SK-N-SH (cell line): ENCODE data around the gene CCL23. TPM values are rescaled to one million over a fixed set of nuclear protein-coding genes. Genes with fewer than 3 reads are reported as not detected.
"Not testable (repeated sequence)": the region's sequence is repeated elsewhere in the genome, so short reads cannot be mapped to it uniquely, and the experiment has no call there.

Experiments
- CTCF ChIA-PET: fragments of 300-600, 350-600 bp; formaldehyde crosslinking; extraction: SDS; loops from one replicate; lab custom pipeline; 2021; lab: Yijun Ruan, JAX
- POLR2A ChIA-PET: fragments of 350-600 bp; sonication (Branson Sonifier 250); formaldehyde crosslinking; extraction: SDS; loops from one replicate; lab custom pipeline; 2020; ENCODE audit warnings: antibody characterized with exemption, inconsistent platforms; lab: Yijun Ruan, JAX
- DNase-seq: peaks from one replicate; pipeline ENCODE4 v3.0.0; 2012
- H2AFZ ChIP-seq: fragments of 200-600 bp; sonication (generic); 2 replicates; pipeline ENCODE4 v1.8.1; 2016; ENCODE audit warnings: antibody characterized with exemption, mild to moderate bottlenecking, low read depth
- H3F3A ChIP-seq: fragments of 200-600 bp; sonication (generic); replicated peaks from 2 replicates; pipeline ENCODE3; 2016; ENCODE audit warnings: antibody characterized with exemption, mild to moderate bottlenecking; ENCODE audit not compliant: insufficient read depth
- H3K27ac ChIP-seq, 2 experiments: fragments of 200-500 bp in 1 of 2; fragments of 200-600 bp in 1 of 2; sonication (Bioruptor generic) in 1 of 2; sonication (generic), shearing (Covaris generic) in 1 of 2; 2 replicates each; pipeline versions ENCODE4 v1.5.1 to v1.6.1; 2014 to 2016; ENCODE audit warnings: low read depth in 2 of 2, inconsistent platforms in 1 of 2, low read length in 1 of 2, mild to moderate bottlenecking in 1 of 2, mixed read lengths in 1 of 2
- H3K27me3 ChIP-seq: fragments of 200-600 bp; sonication (generic), shearing (Covaris generic); 2 replicates; pipeline ENCODE4 v1.6.1; 2016; ENCODE audit warnings: mixed run types; ENCODE audit not compliant: insufficient read depth
- H3K36me3 ChIP-seq, 2 experiments: fragments of 200-500 bp in 1 of 2; fragments of 200-600 bp in 1 of 2; sonication (Bioruptor generic) in 1 of 2; sonication (generic) in 1 of 2; replicated peaks in 1 of 2; 2 replicates each; pipeline versions ENCODE3 to v1.5.1; 2014 to 2016; ENCODE audit warnings: low read length in 1 of 2, mild to moderate bottlenecking in 1 of 2; ENCODE audit not compliant: insufficient read depth in 2 of 2, control insufficient read depth in 1 of 2
- H3K4me1 ChIP-seq, 2 experiments: fragments of 200-500 bp in 1 of 2; fragments of 200-600 bp in 1 of 2; sonication (Bioruptor generic) in 1 of 2; sonication (generic), shearing (Covaris generic) in 1 of 2; 2 replicates each; pipeline versions ENCODE4 v1.5.1 to v1.6.1; 2014 to 2016; ENCODE audit warnings: low read depth in 1 of 2, low read length in 1 of 2, mixed run types in 1 of 2; ENCODE audit not compliant: insufficient read depth in 2 of 2, control insufficient read depth in 1 of 2
- H3K4me2 ChIP-seq: fragments of 200-600 bp; sonication (generic), shearing (Covaris generic); 2 replicates; pipeline ENCODE4 v1.6.1; 2017; ENCODE audit warnings: mixed run types
- H3K4me3 ChIP-seq, 2 experiments: fragments of 200-500 bp in 1 of 2; fragments of 200-600 bp in 1 of 2; sonication (Bioruptor generic) in 1 of 2; sonication (generic), shearing (Covaris generic) in 1 of 2; 2 replicates each; pipeline versions ENCODE4 v1.5.1 to v1.8.1; 2014 to 2016; ENCODE audit warnings: low read depth in 2 of 2, inconsistent platforms in 1 of 2, low read length in 1 of 2, mild to moderate bottlenecking in 1 of 2, mixed read lengths in 1 of 2, moderate library complexity in 1 of 2
- H3K79me2 ChIP-seq: fragments of 200-600 bp; sonication (generic); 2 replicates; pipeline ENCODE4 v1.8.1; 2017; ENCODE audit warnings: mild to moderate bottlenecking; ENCODE audit not compliant: insufficient read depth
- H3K9ac ChIP-seq: fragments of 200-600 bp; sonication (generic); 2 replicates; pipeline ENCODE4 v1.6.1; 2017; ENCODE audit warnings: mixed run types
- H3K9me2 ChIP-seq: fragments of 200-600 bp; sonication (generic); 2 replicates; pipeline ENCODE4 v1.6.1; 2017; ENCODE audit warnings: mixed run types
- H3K9me3 ChIP-seq: fragments of 200-600 bp; sonication (generic); 2 replicates; pipeline ENCODE4 v1.6.1; 2017; ENCODE audit warnings: mixed run types, mild to moderate bottlenecking, moderate library complexity
- H4K20me1 ChIP-seq: fragments of 200-600 bp; sonication (generic); 2 replicates; pipeline ENCODE4 v1.6.1; 2017; ENCODE audit warnings: mild to moderate bottlenecking, mixed run types; ENCODE audit not compliant: insufficient read depth
- CHD2 ChIP-seq: fragments of 150-350 bp; IDR thresholded peaks from 2 replicates; pipeline ENCODE4 v1.6.1; 2018; ENCODE audit warnings: low read length; ENCODE audit not compliant: partially characterized antibody
- ELF1 ChIP-seq: IDR thresholded peaks from 2 replicates; pipeline ENCODE4 v1.4.0; 2012
- EP300 ChIP-seq, 2 experiments: IDR thresholded peaks; 2 replicates each; pipeline versions ENCODE4 v1.4.0 to v1.6.1; 2012; ENCODE audit warnings: borderline replicate concordance in 1 of 2, low read depth in 1 of 2, low read length in 1 of 2
- EZH2phosphoT487 ChIP-seq: fragments of 200-600 bp; sonication (generic); IDR thresholded peaks from 2 replicates; pipeline ENCODE4 v1.6.1; 2017; ENCODE audit warnings: low read depth, mixed run types, mild to moderate bottlenecking, antibody characterized with exemption, moderate library complexity, borderline replicate concordance
- FOXJ3 ChIP-seq: sonication (generic); formaldehyde crosslinking; IDR thresholded peaks from 2 replicates; pipeline ENCODE4 v1.5.1; 2020; ENCODE audit warnings: mild to moderate bottlenecking, missing genetic modification reagents
- MXI1 ChIP-seq: IDR thresholded peaks from 2 replicates; pipeline ENCODE4 v1.6.1; 2012; ENCODE audit warnings: mild to moderate bottlenecking, low read depth, low read length, improper control_type of control experiment
- NFIC ChIP-seq: IDR thresholded peaks from 2 replicates; pipeline ENCODE4 v1.4.0; 2012; ENCODE audit warnings: borderline replicate concordance
- NRF1 ChIP-seq: IDR thresholded peaks from 2 replicates; pipeline ENCODE4 v1.6.1; 2012; ENCODE audit warnings: low read depth, mild to moderate bottlenecking, low read length
- POLR2AphosphoS5 ChIP-seq: IDR thresholded peaks from 2 replicates; pipeline ENCODE4 v1.6.1; 2012; ENCODE audit warnings: low read depth, low read length
- RXRA ChIP-seq: IDR thresholded peaks from 2 replicates; pipeline ENCODE4 v1.4.0; 2012; ENCODE audit warnings: low read depth, mild to moderate bottlenecking, borderline replicate concordance
- SIN3A ChIP-seq: IDR thresholded peaks from 2 replicates; pipeline ENCODE4 v1.6.1; 2012; ENCODE audit warnings: low read depth, mild to moderate bottlenecking, low read length, moderate library complexity, borderline replicate concordance
- TCF12 ChIP-seq: IDR thresholded peaks from 2 replicates; pipeline ENCODE4 v1.4.0; 2012
- YY1 ChIP-seq: IDR thresholded peaks from 2 replicates; pipeline ENCODE4 v1.4.0; 2012; ENCODE audit warnings: low read depth, mild to moderate bottlenecking
- WGBS: methylation state at CpG from one replicate; pipeline ENCODE4 v1.1.6; 2017; ENCODE audit warnings: low lambda C conversion rate; 5-methylcytosine and 5-hydroxymethylcytosine counted together
- polyA plus RNA-seq, 3 experiments: library from polyadenylated mRNA; depleted of rRNA; stranded (reverse); fragments of >200 nt; gene quantifications; 2 replicates each; pipeline ENCODE4 v1.2.3, GENCODE V29; 2012

CCL23 gene
- polyA plus RNA-seq, 1 of the 3 experiments (the other 2 are of a cell fraction) = not detected

DNA sequence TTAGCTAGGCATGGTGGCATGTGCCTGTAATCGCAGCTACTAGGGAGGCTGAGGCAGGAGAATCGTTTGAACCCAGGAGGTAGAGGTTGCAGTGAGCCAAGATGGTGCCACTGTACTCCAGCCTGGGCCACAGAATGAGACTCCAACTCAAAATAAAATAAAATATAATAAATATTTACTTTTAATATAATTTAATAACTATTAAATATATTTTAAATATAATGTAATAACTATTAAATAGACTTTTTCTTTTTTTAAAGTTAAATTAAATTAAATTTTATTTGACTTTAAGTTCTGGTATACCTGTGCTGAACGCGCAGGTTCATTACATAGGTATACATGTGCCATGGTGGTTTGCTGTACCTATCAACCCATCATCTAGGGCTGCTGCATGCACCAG is 1.9 kb downstream of the CCL23 start:
- H3K9me3 ChIP-seq, H3F3A ChIP-seq, H3K27me3 ChIP-seq, H3K9me2 ChIP-seq, H3K36me3 ChIP-seq, DNase-seq, H4K20me1 ChIP-seq, CTCF ChIA-PET, H3K79me2 ChIP-seq, H2AFZ ChIP-seq, H3K9ac ChIP-seq, H3K4me2 ChIP-seq, H3K4me3 ChIP-seq, POLR2A ChIA-PET, H3K27ac ChIP-seq, H3K4me1 ChIP-seq: not testable (repeated sequence)
- WGBS = 52% methylated on average over 4 of the region's 4 CpGs

DNA sequence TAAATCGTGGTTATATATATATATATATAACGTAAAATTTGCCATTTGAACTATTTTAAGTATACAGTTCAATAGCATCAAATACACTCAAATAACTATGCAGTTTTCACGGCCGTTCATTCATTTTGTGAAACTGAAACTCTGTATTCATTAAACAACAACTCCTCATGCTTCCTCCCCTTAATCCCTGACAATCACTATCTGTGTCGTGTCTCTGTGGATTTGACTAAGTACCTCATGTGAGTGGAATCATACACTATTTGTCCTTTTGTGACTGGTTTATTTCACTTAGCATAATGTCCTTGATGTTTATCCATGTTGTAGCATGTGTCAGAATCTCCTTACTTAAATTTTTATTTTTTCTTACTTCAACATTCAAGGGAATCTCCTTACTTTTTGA is 2.8 kb downstream of the CCL23 start:
- Histone ChIP-seq H3K4me3 (no peak overlapping the region), H3K9ac (no peak overlapping the region), H3K36me3 (no peaks in the 10 kb centered on the region), H3K27me3 (no peaks in the 10 kb centered on the region; the same call in 1 of the 2 replicates), H3F3A (no peaks in the 10 kb centered on the region), H2AFZ (no peak overlapping the region), H4K20me1 (no peaks in the 10 kb centered on the region), H3K9me3 (no peaks in the 10 kb centered on the region), H3K79me2 (no peaks in the 10 kb centered on the region), H3K9me2 (no peaks in the 10 kb centered on the region), H3K27ac (no peak overlapping the region), H3K4me1 (no peaks in the 10 kb centered on the region), H3K4me2 (no peak overlapping the region)
- TF ChIP-seq POLR2AphosphoS5 = no peak
- no peak for TF ChIP-seq YY1
- TF ChIP-seq FOXJ3 (CRISPR knock-in tag) = no peak
- no peak for TF ChIP-seq SIN3A
- TF ChIP-seq RXRA = no peak
- TF ChIP-seq EP300 (IDR thresholded peaks at IDR 0.05; ENCODE audit: borderline replicate concordance in 1 of 2, low read depth in 1 of 2, low read length in 1 of 2) = no peak
- no peak for TF ChIP-seq ELF1
- 6% methylated on average over 5 of the region's 5 CpGs for WGBS
- ChIA-PET CTCF (no interaction called here), POLR2A (no interaction called here)
- DNase-seq = no peak

DNA sequence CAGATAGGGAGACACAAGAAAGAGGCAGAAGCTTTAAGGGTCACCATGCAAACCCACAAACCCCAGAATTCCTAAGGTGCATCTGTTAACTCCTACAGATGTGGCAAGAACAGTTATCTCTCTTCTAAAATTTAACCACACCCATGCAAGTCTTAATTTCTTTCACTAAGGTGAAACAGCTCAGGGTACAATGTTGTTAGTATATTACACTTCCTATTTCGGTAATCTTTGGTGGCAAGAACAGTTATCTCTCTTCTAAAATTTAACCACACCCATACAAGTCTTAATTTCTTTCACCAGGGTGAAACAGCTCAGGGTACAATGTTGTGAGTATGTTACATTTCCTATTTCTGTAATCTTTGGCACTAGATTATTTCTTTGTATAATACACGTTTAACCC is 6.6 kb downstream of the CCL23 start:
- H2AFZ ChIP-seq = no peak overlapping the region
- H3K27me3 ChIP-seq = no peaks in the 10 kb centered on the region; the same call in 1 of the 2 replicates
- H3K4me2 ChIP-seq = no peak overlapping the region
- POLR2A ChIA-PET = no interaction called here
- WGBS = 1% methylated on average over 2 of the region's 2 CpGs
- DNase-seq = no peak
- H3K9me3 ChIP-seq = no peaks in the 10 kb centered on the region
- H3K9ac ChIP-seq = no peak overlapping the region
- no peaks in the 10 kb centered on the region for H3K4me1 ChIP-seq
- H3K9me2 ChIP-seq = no peaks in the 10 kb centered on the region
- TF ChIP-seq ELF1 (no peak), RXRA (no peak), YY1 (no peak), EZH2phosphoT487 (no peak), MXI1 (no peak), NFIC (no peak), CHD2 (no peak), POLR2AphosphoS5 (no peak), NRF1 (no peak), TCF12 (no peak)
- no peaks in the 10 kb centered on the region for H3F3A ChIP-seq
- CTCF ChIA-PET = no interaction called here
- no peaks in the 10 kb centered on the region for H3K36me3 ChIP-seq
- H3K79me2 ChIP-seq = no peaks in the 10 kb centered on the region
- no peak overlapping the region for H3K4me3 ChIP-seq
- H3K27ac ChIP-seq = no peak overlapping the region
- H4K20me1 ChIP-seq = no peaks in the 10 kb centered on the region
